ENCODE measurements around the gene HOXA13. TPM values are rescaled to one million over a fixed set of nuclear protein-coding genes. Genes with fewer than 3 reads are reported as not detected.

The HOXA13 gene
- total RNA-seq, 1 donor from 2014 or later: not detected

GRCh38 chr7:27210441-27211083 is 10.7 kb upstream of the HOXA13 start:
- peaks cover 84% of the 10 kb centered on the region for H3K27me3 Mint-ChIP-seq (ENCODE audit: low read depth)
- DNase-seq (ENCODE audit: low spot score): no peak
- peaks cover 4% of the 10 kb centered on the region for H3K36me3 Mint-ChIP-seq (ENCODE audit: low read depth)
- H3K27ac Mint-ChIP-seq (ENCODE audit: unreplicated experiment): no peak overlapping the region
- H3K4me1 Mint-ChIP-seq (ENCODE audit: low read depth): peaks cover 18% of the 10 kb centered on the region
- TF ChIP-seq, protein P1, sequence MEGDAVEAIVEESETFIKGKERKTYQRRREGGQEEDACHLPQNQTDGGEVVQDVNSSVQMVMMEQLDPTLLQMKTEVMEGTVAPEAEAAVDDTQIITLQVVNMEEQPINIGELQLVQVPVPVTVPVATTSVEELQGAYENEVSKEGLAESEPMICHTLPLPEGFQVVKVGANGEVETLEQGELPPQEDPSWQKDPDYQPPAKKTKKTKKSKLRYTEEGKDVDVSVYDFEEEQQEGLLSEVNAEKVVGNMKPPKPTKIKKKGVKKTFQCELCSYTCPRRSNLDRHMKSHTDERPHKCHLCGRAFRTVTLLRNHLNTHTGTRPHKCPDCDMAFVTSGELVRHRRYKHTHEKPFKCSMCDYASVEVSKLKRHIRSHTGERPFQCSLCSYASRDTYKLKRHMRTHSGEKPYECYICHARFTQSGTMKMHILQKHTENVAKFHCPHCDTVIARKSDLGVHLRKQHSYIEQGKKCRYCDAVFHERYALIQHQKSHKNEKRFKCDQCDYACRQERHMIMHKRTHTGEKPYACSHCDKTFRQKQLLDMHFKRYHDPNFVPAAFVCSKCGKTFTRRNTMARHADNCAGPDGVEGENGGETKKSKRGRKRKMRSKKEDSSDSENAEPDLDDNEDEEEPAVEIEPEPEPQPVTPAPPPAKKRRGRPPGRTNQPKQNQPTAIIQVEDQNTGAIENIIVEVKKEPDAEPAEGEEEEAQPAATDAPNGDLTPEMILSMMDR (IDR thresholded peaks at IDR 0.05): peak; percentile 89
- H3K9me3 Mint-ChIP-seq (ENCODE audit: low read depth): no peaks in the 10 kb centered on the region
- H3K4me3 Mint-ChIP-seq (ENCODE audit: unreplicated experiment): peak overlapping the region; percentile 58

GRCh38 chr7:27209933-27210440 is 10.1 kb upstream of the HOXA13 start:
- peaks cover 84% of the 10 kb centered on the region for H3K27me3 Mint-ChIP-seq (ENCODE audit: low read depth)

GRCh38 chr7:27208998-27209397 is 9.1 kb upstream of the HOXA13 start:
- Mint-ChIP-seq H3K4me1 (ENCODE audit: low read depth) (peaks cover 22% of the 10 kb centered on the region), H3K27me3 (ENCODE audit: low read depth) (peaks cover 85% of the 10 kb centered on the region), H3K36me3 (ENCODE audit: low read depth) (peaks cover 4% of the 10 kb centered on the region), H3K27ac (ENCODE audit: unreplicated experiment) (no peak overlapping the region), H3K9me3 (ENCODE audit: low read depth) (no peaks in the 10 kb centered on the region), H3K4me3 (ENCODE audit: unreplicated experiment) (no peak overlapping the region)
- TF ChIP-seq, protein P1 (IDR thresholded peaks at IDR 0.05): no peak
- no peak for DNase-seq (ENCODE audit: low spot score)

More at GRCh38 chr7:27209933-27210440, 10.1 kb upstream of the HOXA13 start:
- DNase-seq (ENCODE audit: low spot score): no peak
- H3K27ac Mint-ChIP-seq (ENCODE audit: unreplicated experiment): no peak overlapping the region
- H3K36me3 Mint-ChIP-seq (ENCODE audit: low read depth): peaks cover 4% of the 10 kb centered on the region
- H3K4me1 Mint-ChIP-seq (ENCODE audit: low read depth): peaks cover 21% of the 10 kb centered on the region
- no peaks in the 10 kb centered on the region for H3K9me3 Mint-ChIP-seq (ENCODE audit: low read depth)
- TF ChIP-seq, protein P1 (IDR thresholded peaks at IDR 0.05): no peak
- H3K4me3 Mint-ChIP-seq (ENCODE audit: unreplicated experiment): no peak overlapping the region

DNA sequence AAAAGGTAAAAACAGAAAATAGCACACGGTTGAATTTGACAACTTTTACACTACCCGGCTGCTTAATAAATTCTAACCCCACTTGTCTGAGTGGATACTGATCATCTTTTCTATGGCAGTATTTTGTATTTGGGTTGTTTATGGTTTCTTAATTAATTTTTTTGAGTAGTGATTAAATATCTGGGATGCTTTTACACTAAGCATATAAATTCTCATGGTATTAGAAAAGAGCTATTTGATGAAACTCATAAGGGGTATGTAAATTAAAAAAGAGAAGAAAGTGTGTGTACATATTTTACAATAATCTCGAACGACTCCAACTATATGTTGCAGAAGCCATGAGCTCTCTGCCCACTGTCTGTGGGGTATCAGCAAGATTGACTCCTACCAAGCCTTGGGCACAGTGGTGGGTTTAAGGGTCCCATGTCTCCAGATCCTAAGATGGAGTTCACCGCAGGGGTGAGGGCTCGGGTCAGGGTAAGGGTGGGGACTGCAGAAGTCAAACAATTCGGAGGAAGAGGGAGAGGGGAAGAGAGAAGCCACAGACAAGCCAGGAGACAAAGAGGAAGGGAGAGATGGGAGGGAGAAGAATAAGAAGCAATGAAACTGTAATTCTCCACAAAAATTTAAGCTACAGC is 7.6 kb upstream of the HOXA13 start:
- Mint-ChIP-seq H3K27me3 (ENCODE audit: low read depth) (peaks cover 89% of the 10 kb centered on the region), H3K27ac (ENCODE audit: unreplicated experiment) (no peak overlapping the region), H3K36me3 (ENCODE audit: low read depth) (peaks cover 4% of the 10 kb centered on the region), H3K4me1 (ENCODE audit: low read depth) (peaks cover 20% of the 10 kb centered on the region), H3K9me3 (ENCODE audit: low read depth) (no peaks in the 10 kb centered on the region), H3K4me3 (ENCODE audit: unreplicated experiment) (no peak overlapping the region)
- no peak for DNase-seq (ENCODE audit: low spot score)
- TF ChIP-seq, protein P1 (IDR thresholded peaks at IDR 0.05): no peak

GRCh38 chr7:27205325-27206280 is 5.7 kb upstream of the HOXA13 start:
- H3K9me3 Mint-ChIP-seq (ENCODE audit: low read depth): no peaks in the 10 kb centered on the region
- peaks cover 4% of the 10 kb centered on the region for H3K36me3 Mint-ChIP-seq (ENCODE audit: low read depth)
- peaks cover 91% of the 10 kb centered on the region for H3K27me3 Mint-ChIP-seq (ENCODE audit: low read depth)
- H3K4me1 Mint-ChIP-seq (ENCODE audit: low read depth): peaks cover 27% of the 10 kb centered on the region
- no peak overlapping the region for H3K27ac Mint-ChIP-seq (ENCODE audit: unreplicated experiment)
- no peak for DNase-seq (ENCODE audit: low spot score)
- TF ChIP-seq, protein P1 (IDR thresholded peaks at IDR 0.05): no peak
- H3K4me3 Mint-ChIP-seq (ENCODE audit: unreplicated experiment): peak overlapping the region; percentile 60
